ENCODE data around the gene RAB3A.

- no peak for TF ChIP-seq CTCF (IDR thresholded peaks at IDR 0.05)
- no peak for TF ChIP-seq POLR2A (IDR thresholded peaks at IDR 0.05)
These were observed 18.2 kb upstream of the RAB3A start for GRCh38 chr19:18221815-18222725.
